Activated B cell treated with CpG ODN at 0.5 μM for 24 hours (primary cell): ENCODE results near the gene SOST. TPM values are rescaled to one million over a fixed set of nuclear protein-coding genes. Genes with fewer than 3 reads are reported as not detected.

Experiments used
- ATAC-seq: fragments of 200-7000 bp; cut with Tn5 transposase; one replicate; pipeline ENCODE4 v1.10.0; 2021; ENCODE audit warnings: low read depth, mild to moderate bottlenecking, moderate library complexity
- CTCF ChIA-PET: fragments of 350-600 bp; sonication (Branson Sonifier 250); formaldehyde crosslinking; loops from one replicate; lab custom pipeline; 2021; ENCODE audit warnings: antibody characterized with exemption; lab: Charles Lee
- POLR2A ChIA-PET: fragments of 350-600 bp; sonication (Branson Sonifier 250); formaldehyde crosslinking; loops from one replicate; lab custom pipeline; 2021; ENCODE audit warnings: antibody characterized with exemption; lab: Charles Lee
- DNase-seq: peaks from one replicate; pipeline ENCODE4 v3.0.0; 2022
- H3K27ac Mint-ChIP-seq: one replicate; pipeline ENCODE4 v1.8.0; 2020; ENCODE audit warnings: mixed read lengths
- H3K27me3 Mint-ChIP-seq: one replicate; pipeline ENCODE4 v1.8.0; 2021; ENCODE audit warnings: mixed read lengths
- H3K36me3 Mint-ChIP-seq: one replicate; pipeline ENCODE4 v1.8.0; 2021; ENCODE audit warnings: low read depth, mixed read lengths
- H3K4me1 Mint-ChIP-seq: one replicate; pipeline ENCODE4 v1.8.0; 2021; ENCODE audit warnings: mixed read lengths
- H3K4me3 Mint-ChIP-seq: one replicate; pipeline ENCODE4 v1.8.0; 2020; ENCODE audit warnings: mild to moderate bottlenecking, mixed read lengths
- H3K9me3 Mint-ChIP-seq: one replicate; pipeline ENCODE4 v1.8.0; 2020; ENCODE audit warnings: mixed read lengths
- intact Hi-C: fragments of 100-400 bp; cut with micrococcal nuclease; formaldehyde crosslinking; loops from one replicate; pipeline ENCODE4 v1.15.1; 2024
- total RNA-seq: library from RNA; stranded (reverse); gene quantifications from 2 replicates; pipeline ENCODE4 v1.2.3, GENCODE V29; 2022
- TF ChIP-seq, protein P1 (sequence below): fragments of 200-600 bp; IDR thresholded peaks from one replicate; pipeline ENCODE4 v1.8.0; 2022; ENCODE audit warnings: antibody characterized with exemption, mild to moderate bottlenecking

Gene SOST
- not detected in 2 replicates for total RNA-seq

GRCh38 chr17:43758497-43759174 is at the start of gene SOST:
Gene SOST (minus strand): TSS chr17:43758791. CDS start chr17:43758741, 50 bp downstream.
- TF ChIP-seq, protein P1, sequence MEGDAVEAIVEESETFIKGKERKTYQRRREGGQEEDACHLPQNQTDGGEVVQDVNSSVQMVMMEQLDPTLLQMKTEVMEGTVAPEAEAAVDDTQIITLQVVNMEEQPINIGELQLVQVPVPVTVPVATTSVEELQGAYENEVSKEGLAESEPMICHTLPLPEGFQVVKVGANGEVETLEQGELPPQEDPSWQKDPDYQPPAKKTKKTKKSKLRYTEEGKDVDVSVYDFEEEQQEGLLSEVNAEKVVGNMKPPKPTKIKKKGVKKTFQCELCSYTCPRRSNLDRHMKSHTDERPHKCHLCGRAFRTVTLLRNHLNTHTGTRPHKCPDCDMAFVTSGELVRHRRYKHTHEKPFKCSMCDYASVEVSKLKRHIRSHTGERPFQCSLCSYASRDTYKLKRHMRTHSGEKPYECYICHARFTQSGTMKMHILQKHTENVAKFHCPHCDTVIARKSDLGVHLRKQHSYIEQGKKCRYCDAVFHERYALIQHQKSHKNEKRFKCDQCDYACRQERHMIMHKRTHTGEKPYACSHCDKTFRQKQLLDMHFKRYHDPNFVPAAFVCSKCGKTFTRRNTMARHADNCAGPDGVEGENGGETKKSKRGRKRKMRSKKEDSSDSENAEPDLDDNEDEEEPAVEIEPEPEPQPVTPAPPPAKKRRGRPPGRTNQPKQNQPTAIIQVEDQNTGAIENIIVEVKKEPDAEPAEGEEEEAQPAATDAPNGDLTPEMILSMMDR, result no peak
- ATAC-seq, result no peak
- no peak for DNase-seq
- POLR2A ChIA-PET, result interaction anchor here (0.6 kb wide), 1 partner anchor 60 kb away, joined by 4 read pairs; no protein-coding TSS in a partner anchor
- Mint-ChIP-seq H3K9me3 (no peaks in the 10 kb centered on the region), H3K4me3 (no peak within 1 kb of the TSS), H3K36me3 (no peaks in the 10 kb centered on the region), H3K27ac (no peak within 1 kb of the TSS), H3K27me3 (peaks cover 40% of the 10 kb centered on the region), H3K4me1 (no peaks in the 10 kb centered on the region)
- CTCF ChIA-PET, result interaction anchor here (1.1 to 14.2 kb wide), 4 partner anchors 8 to 180 kb away, joined by 3 to 301 read pairs (median 26); no protein-coding TSS in a partner anchor
- intact Hi-C loops, result no loop called here

DNA sequence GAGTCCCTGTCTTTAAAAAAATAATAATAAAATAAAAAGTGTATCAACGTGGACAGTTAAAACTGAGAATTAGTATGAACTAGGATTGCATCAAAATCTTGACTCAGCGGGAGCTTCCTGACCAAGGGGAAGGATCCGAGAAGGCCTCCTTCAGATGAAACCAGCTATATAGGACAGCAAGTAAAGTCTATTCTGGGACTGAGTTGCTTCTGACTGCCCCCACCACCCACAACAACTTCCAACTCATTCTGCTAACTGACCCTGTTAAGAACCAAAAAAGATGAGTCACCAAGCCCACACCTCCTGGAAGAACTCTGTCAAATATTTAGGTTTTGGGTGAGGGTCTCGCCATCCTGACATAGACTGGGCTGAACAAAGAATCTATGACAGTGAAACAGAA is 49.5 kb upstream of the SOST start:
- DNase-seq, result no peak
- H3K36me3 Mint-ChIP-seq, result no peaks in the 10 kb centered on the region
- peaks cover 23% of the 10 kb centered on the region for H3K27me3 Mint-ChIP-seq
- peaks cover 5% of the 10 kb centered on the region for H3K9me3 Mint-ChIP-seq
- H3K27ac Mint-ChIP-seq, result no peak overlapping the region
- intact Hi-C loops, result no loop called here
- POLR2A ChIA-PET, result no interaction called here
- H3K4me1 Mint-ChIP-seq, result no peaks in the 10 kb centered on the region
- CTCF ChIA-PET, result no interaction called here
- H3K4me3 Mint-ChIP-seq, result no peak overlapping the region
- TF ChIP-seq, protein P1, result no peak
- no peak for ATAC-seq

DNA sequence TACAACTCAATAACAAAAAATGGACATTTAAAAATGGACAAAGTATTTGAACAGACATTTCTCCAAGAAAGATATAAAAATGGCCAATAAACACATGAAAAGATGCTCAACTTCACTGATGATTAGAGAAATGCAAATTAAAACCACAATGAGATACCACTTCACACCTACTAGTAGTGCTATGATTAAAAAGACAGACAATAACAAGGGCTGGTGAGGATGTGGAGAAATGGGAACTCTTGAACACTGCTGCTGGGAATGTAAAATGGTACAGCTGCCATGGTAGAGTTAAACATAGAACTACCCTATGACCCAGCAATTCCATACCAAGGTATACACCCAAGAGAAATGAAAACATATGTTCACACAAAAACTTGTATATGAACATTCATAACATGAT is 46.5 kb upstream of the SOST start:
- H3K9me3 Mint-ChIP-seq, result peaks cover 5% of the 10 kb centered on the region
- H3K4me3 Mint-ChIP-seq, result no peak overlapping the region
- H3K4me1 Mint-ChIP-seq, result no peaks in the 10 kb centered on the region
- ChIA-PET CTCF (no interaction called here), POLR2A (no interaction called here)
- TF ChIP-seq, protein P1, result no peak
- H3K27me3 Mint-ChIP-seq, result peaks cover 31% of the 10 kb centered on the region
- no peak overlapping the region for H3K27ac Mint-ChIP-seq
- ATAC-seq (no peak), DNase-seq (no peak)
- H3K36me3 Mint-ChIP-seq, result no peaks in the 10 kb centered on the region
- intact Hi-C loops, result no loop called here

- Mint-ChIP-seq H3K27ac (no peak overlapping the region), H3K4me1 (no peaks in the 10 kb centered on the region), H3K36me3 (no peaks in the 10 kb centered on the region), H3K27me3 (peaks cover 36% of the 10 kb centered on the region), H3K9me3 (peaks cover 5% of the 10 kb centered on the region), H3K4me3 (no peak overlapping the region)
- intact Hi-C loops, result no loop called here
- ATAC-seq (no peak), DNase-seq (no peak)
- ChIA-PET POLR2A (no interaction called here), CTCF (no interaction called here)
- TF ChIP-seq, protein P1, result no peak
Observed at GRCh38 chr17:43803758-43804157, 45.2 kb upstream of the SOST start.

GRCh38 chr17:43801844-43802243 is 43.3 kb upstream of the SOST start:
- ATAC-seq (no peak), DNase-seq (no peak)
- Mint-ChIP-seq H3K27me3 (peaks cover 38% of the 10 kb centered on the region), H3K9me3 (peaks cover 5% of the 10 kb centered on the region), H3K4me3 (no peak overlapping the region), H3K4me1 (no peaks in the 10 kb centered on the region), H3K36me3 (no peaks in the 10 kb centered on the region), H3K27ac (no peak overlapping the region)
- intact Hi-C loops, result no loop called here
- CTCF ChIA-PET, result no interaction called here
- TF ChIP-seq, protein P1, result no peak
- POLR2A ChIA-PET, result no interaction called here
